Stimulated activated CD8-positive, alpha-beta memory T cell treated with anti-CD3 and anti-CD28 coated beads, Interleukin-4, amount 100 ng/mL, for 24 hours (primary cell): ENCODE results near the gene CST2.
A peak's percentile ranks its signal among the peaks of the same experiment; 100 is the strongest.
"Not testable (repeated sequence)": the region's sequence is repeated elsewhere in the genome, so short reads cannot be mapped to it uniquely, and the experiment has no call there.

ENCODE experiments used
- DNase-seq: peaks from one replicate; pipeline ENCODE4 v3.0.0-alpha.2; 2020; ENCODE audit warnings: low read depth

CST2 gene

DNA sequence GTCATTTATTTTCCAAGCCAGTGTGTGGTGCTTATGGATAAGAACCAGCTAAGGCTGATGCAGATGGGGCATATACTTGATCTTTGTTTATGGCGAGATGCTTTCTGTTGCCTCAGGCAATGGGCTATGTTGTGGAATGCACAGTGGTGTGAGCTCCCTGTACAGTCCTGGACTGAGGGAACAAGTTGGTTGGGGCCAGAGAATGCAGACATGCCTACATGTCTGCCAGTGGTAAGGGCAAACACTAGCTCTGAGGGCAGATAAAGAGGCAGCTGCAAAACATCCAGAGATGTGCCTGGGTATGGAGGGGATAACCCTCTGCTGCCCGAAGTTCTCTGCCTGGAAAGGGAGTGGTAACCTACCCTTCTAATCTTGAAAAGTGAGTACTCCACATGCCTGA lies 16.2 kb downstream of the CST2 start:
- not testable (repeated sequence) for DNase-seq

DNA sequence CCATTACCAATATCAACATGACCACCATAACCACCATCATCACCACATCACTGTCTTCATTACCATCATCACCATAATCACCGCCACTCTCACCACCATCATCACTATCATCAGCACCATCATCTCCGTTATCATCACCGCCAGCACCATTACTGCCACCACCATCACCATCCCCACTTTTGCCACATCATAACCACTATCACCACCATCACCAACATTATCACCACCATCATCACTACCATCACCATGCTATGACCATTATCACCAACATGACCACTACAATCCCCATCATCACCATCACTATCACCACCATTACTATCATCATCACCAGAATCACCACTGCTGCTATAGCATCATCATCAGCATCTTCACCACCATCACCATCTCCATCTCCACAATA lies 25.7 kb downstream of the CST2 start:
- DNase-seq: no peak

DNA sequence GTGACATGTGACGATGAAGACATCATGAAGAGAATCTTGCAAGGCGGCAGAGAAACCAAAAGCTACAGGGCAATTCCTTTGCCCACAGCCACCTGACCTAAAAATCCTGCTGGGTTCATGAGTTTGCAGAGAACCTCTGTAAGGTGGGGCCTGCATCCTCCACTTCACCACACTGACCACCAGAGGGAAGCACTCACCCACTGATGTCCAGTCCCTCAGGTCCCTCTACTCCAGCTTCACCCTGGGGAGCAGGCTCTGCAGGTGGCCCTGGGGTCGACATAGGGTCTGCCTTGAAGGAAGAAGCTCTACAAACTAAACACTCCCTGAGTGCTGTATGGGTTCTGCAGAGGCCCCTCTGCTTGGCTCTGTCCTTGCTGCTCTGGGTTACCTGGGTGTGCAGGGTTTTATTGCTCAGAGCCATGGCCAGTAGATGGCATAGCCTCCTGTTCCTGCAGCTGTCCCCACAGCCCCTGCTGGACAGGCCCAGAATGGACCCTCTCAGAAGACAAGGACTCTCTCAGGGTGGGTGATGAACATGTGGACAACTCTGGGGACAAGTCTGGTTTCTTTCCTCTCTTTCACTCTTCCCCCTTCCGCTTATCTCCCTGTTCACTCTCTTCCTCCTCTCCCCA lies 27.2 kb downstream of the CST2 start:
- DNase-seq: peak; percentile 7

DNA sequence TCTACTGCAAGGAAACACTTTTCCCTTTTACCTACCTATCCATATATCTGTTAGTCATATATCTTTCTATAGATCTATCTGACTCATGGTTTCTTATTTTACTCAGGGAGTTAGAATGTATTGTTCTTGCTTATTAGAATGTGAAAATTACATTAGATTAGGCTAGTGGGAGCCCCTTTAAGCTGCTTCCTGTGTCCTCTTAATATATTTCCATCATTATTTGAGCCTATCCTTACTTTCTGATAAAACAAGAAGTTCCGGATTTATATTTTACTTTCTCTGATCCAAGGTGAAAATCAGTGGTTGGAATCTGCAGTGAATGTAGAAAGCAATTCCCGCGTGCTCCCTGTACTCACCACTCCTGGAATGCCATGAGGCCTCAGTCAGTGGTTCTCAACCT lies 31.0 kb downstream of the CST2 start:
- DNase-seq: no peak

DNA sequence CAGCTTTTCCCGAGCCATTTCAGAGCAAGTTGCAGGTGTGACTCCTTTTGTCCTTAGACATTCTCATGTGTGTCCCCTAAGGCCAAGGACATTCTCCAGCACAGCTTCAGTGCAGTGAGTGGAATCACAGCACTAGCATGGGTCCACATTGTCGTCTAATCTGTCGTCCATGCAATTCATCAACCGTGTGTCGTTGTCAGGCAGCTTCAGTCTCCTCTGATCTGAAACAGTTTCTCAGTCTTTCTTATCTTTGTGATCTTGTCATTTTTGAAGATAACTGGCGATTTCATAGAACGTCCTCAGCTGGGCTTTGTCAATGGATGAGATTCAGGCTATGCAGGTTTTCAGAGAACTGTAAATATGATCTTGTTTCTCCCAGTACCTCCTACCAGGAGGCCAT lies 31.7 kb downstream of the CST2 start:
- DNase-seq: no peak

DNA sequence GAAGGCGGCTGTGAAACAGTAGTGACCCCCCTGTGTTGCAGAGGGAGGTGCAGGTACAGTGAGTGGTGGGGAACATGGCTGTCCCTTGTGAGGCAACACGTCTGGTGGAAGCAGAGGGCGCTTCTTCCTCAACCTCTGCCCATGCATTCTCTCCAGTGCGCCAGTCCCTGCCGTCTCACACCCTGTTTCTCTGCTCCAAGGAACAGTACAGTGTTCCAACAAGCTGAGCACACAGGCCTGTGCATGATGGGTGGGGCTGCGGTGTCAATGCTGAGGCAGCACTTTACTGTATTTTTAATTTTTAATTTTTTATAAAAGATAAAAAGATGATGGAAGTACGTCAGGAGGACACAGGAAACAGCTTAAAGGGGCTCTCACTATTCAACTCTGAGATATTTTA lies 32.5 kb downstream of the CST2 start:
- no peak for DNase-seq

DNA sequence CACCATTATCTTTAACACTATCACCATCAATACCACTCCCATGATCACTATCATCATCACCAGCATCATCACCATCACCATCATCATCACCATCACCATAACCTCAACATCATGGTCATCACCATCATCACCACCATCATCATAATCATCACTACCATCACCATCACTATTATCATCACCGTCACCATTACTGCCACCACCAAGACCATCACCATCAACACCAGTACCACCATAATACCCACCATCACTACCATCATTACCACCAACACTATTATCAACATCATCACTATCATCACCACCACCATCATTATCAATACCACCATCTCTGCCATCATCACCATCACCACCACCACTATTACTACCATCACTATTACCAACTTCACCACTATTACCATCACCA lies 43.1 kb downstream of the CST2 start:
- DNase-seq: no peak

DNA sequence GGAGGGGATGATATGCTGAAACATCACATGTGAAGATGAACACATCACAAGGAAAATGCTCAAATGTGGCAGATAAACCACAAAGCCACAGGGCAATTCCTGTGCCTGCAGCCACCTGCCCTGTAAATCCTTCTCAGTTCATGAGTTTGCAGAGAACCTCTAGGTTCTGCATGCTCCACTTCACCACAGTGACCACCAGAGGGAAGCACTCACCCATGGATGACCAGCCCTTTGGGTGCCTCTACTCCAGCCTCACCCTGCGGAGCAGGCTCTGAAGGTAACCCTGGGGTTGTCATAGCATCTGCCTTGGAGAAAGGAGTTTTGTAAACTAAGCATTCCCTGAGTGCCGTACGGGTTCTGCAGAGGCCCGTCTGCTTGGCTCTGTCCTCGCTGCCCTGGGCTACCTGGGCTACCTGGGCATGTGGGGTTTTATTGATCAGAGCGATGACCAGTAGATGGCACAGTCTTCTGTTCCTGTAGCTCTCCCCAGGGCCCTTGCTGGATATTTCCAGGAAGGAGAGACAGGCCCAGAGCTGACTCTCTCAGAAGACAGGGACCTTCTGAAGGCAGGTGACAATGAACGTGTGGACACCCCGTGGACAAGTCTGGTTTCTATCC lies 44.1 kb downstream of the CST2 start:
- DNase-seq: no peak

DNA sequence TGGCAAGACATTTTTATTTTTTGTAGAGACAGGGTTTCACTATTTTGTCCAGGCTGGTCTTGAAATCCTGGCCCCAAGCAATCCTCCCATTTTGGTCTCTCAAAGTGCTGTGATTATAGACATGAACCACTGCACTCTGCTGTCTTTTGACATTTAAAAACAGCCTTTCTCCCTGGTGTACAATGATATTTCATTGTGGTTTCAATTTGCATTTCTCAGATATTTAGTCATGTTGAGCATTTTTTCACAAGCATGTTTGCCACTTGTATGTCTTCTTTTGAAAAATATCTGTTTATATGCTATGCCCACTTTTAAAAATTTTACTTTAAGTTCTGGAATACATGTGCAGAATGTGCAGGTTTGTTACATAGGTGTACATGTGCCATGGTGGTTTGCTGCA lies 47.9 kb downstream of the CST2 start:
- DNase-seq: not testable (repeated sequence)

DNA sequence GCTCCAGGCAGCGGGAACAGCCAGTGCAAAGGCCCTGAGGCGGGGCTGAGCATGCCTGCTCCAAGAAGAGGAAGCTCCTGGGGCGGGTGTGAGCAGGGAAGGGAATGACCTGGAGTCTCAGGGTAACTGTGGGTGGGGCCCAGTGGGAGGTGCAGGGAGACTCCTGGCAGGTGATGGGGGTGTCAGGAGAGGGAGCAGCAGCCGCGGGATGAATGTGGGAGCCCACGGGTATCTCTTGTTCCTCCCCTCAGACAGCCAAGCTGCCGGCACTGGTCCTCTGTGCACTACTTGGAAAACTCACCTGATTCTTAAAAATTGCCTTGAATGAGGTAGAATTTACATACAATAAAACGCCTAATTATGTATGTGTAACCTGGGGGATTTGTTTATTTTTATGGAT lies 49.1 kb downstream of the CST2 start:
- not testable (repeated sequence) for DNase-seq

DNA sequence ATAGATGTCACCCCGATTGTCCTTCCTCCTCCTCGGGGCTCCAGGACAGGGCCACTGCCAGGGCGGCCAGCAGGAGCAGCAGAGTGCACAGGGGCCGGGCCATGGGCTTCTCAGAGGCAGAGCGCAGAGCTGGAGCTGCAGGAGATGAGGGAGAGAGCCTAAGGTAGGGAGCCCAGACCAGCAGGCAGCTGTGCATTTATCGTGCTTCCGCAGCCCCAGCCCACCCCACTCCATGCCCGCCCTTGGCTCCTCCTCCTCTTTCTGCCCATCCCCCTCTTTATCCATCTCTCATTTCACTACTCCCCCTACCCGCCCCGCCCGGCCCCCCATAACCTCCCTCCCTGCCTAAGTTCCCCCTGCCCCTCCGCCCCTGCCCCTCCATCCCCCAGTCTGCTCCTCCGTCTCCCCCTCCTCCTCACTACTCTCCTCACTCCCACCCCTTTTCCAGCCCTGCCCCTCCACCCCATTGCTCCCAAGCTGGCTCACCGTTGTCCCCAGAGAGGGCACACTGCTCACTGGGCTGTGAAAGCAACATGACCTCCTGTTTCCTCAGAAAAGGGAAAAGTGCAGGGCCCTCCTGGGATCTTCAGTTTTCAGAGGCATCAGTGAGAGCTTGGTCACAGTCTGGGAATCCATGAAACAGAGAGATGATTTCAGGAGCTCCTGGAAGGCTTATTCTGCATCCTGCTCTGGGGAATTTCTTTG lies 50.3 kb downstream of the CST2 start:
- DNase-seq: no peak

DNA sequence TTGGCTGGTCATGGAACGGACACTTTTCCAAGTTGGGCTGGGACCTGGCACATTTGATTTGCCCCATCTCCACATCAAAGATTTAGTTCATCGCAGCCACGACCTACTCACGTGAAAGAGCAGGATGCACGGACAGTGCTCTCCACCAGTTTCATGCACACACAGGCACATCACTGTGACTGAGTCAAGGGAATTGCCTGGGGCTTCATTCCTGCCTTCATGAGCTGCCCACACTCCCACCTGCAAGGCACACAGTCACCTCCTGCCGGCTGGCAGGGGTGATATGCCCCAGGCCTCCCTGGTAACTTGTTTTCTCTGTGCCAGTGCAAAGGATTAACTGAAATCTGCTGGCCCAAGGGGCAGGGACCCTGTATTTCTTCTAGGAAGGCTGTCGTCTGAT lies 52.4 kb downstream of the CST2 start:
- DNase-seq: no peak
